GM12892 (cell line): ENCODE data around the gene CAMK1D.

Experiments
- POLR2A ChIP-seq: IDR thresholded peaks from 2 replicates; pipeline ENCODE4 v1.6.1; 2011; ENCODE audit warnings: low read depth, low read length, control low read depth
- POLR2AphosphoS5 ChIP-seq: IDR thresholded peaks from 2 replicates; pipeline ENCODE4 v1.6.1; 2011; ENCODE audit warnings: low read depth, low read length, control low read depth
- TAF1 ChIP-seq: IDR thresholded peaks from 2 replicates; pipeline ENCODE4 v1.6.1; 2011; ENCODE audit warnings: low read depth, mild to moderate bottlenecking, control low read depth, low read length, borderline replicate concordance

DNA sequence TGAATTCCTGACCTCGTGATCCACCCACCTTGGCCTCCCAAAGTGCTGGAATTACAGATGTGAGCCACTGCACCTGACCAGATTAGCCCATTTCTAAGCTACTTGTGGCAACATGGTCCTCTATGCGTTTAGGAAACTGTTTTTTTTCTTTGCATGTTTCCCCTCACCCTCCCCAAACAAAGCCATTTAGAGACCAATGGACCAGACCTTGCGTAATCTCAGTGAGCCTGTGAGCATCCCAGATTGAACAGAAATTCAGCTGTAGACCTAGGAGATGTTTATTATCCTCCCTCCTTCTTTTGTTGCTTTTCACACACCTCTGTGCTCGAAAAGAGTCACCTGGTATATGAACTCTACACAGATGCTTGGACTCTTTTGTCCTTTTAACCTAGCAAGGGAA lies 28.5 kb upstream of the CAMK1D start:
- no peak for TF ChIP-seq POLR2A
- TF ChIP-seq POLR2AphosphoS5 = no peak
- no peak for TF ChIP-seq TAF1
